Keratinocyte (primary cell): Measurements from ENCODE around the gene MVB12B.

Experiments
- CTCF ChIP-seq, 3 experiments: IDR thresholded peaks in 1 of 3; conservative IDR thresholded peaks in 1 of 3; optimal IDR thresholded peaks in 1 of 3; 2 replicates in 2 of 3; 3 replicates in 1 of 3; pipeline versions ENCODE3 to v1.5.1; 2011; ENCODE audit warnings: low read length in 3 of 3, mild to moderate bottlenecking in 3 of 3, moderate library complexity in 2 of 3, control low read depth in 1 of 3, inconsistent platforms in 1 of 3; ENCODE audit not compliant: insufficient read depth in 2 of 3; ENCODE audit errors: extremely low read depth in 1 of 3
- EZH2 ChIP-seq: IDR thresholded peaks from one replicate; pipeline ENCODE4 v1.6.1; 2012; ENCODE audit warnings: inconsistent platforms, mild to moderate bottlenecking, low read length, moderate library complexity

DNA sequence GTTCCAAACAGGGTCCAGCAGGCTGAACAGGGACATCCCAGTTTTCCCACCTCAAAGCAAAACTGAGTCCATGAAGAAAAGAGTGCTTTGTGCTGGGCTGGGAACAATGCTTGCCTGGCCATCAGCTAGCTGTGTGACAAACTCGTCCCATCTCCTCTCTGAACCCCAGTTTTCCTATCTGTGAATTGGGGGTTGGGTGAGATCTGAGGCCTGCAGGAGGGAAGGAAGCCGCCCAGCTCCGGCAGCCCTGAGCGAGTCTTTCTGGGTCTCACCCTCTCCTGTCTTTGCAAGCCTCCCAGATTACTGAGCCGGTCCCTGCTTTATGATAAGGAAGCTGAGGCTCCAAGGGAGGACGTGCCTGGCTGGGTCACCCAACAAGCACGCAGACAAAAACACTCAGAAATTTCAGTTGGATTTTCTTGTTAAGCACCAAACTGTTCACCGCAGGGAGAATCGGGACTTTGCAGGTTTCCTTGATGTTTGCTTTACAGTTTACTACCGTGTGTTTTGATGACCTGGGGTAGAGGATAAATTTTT, 204.5 kb downstream of the MVB12B start:
- TF ChIP-seq CTCF (optimal IDR thresholded peaks at IDR 0.05 in 1 of 3, IDR thresholded peaks at IDR 0.05 in 1 of 3, conservative IDR thresholded peaks at IDR 0.05 in 1 of 3; ENCODE audit: extremely low read depth in 1 of 3, insufficient read depth in 2 of 3, low read length in 3 of 3) (no peak), EZH2 (no peak)
